ENCODE results near the gene FAM98C.

Gene FAM98C

GRCh38 chr19:38370299-38370698 is 32.6 kb upstream of the FAM98C start:
- TF ChIP-seq CTCF (IDR thresholded peaks at IDR 0.05; ENCODE audit: low read depth, low read length) = no peak
- DNase-seq (ENCODE audit: low read depth in 2 of 2) = no peak
- no peak overlapping the region for H3K4me3 ChIP-seq (replicated peaks in 1 of 2; ENCODE audit: low read depth in 2 of 2, low read length in 2 of 2)

GRCh38 chr19:38371081-38371480 is 31.8 kb upstream of the FAM98C start:
- no peak for DNase-seq (ENCODE audit: low read depth in 2 of 2)
- H3K4me3 ChIP-seq (replicated peaks in 1 of 2; ENCODE audit: low read depth in 2 of 2, low read length in 2 of 2) = no peak overlapping the region
- TF ChIP-seq CTCF (IDR thresholded peaks at IDR 0.05; ENCODE audit: low read depth, low read length) = no peak

DNA sequence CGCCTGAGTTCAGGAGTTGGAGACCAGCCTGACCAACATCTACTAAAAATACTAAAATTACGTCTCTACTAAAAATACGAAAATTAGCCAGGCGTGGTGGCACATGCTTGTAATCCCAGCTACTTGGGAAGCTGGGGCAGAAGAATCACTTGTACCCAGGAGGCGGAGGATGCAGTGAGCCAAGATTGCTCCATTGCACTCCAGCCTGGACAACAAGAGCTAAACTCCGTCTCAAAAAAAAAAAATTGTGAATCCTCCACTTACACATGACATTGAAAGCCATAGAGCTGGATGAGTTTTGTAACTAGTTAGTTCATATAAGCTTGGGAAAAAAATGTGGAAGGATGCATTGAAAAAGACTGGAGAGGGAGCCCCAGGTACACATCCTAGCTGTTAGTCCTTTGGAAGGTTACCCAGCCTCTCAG is 29.0 kb upstream of the FAM98C start:
- H3K4me3 ChIP-seq (replicated peaks in 1 of 2; ENCODE audit: low read depth in 2 of 2, low read length in 2 of 2) = peak overlapping the region; percentile 39 to 91
- no peak for DNase-seq (ENCODE audit: low read depth in 2 of 2)
- no peak for TF ChIP-seq CTCF (IDR thresholded peaks at IDR 0.05; ENCODE audit: low read depth, low read length)

- DNase-seq (ENCODE audit: low read depth in 2 of 2) = peak; percentile 98 to 99
- no peak for TF ChIP-seq CTCF (IDR thresholded peaks at IDR 0.05; ENCODE audit: low read depth, low read length)
- peak within 1 kb of the TSS; percentile 90 to 91 for H3K4me3 ChIP-seq (replicated peaks in 1 of 2; ENCODE audit: low read depth in 2 of 2, low read length in 2 of 2)
Measured at GRCh38 chr19:38374332-38375097, 28.4 kb upstream of the FAM98C start, which contains the start of gene PSMD8. Gene PSMD8 (plus strand): TSS chr19:38374571. CDS start chr19:38374602, 31 bp downstream.

GRCh38 chr19:38375098-38375493 is 27.8 kb upstream of the FAM98C start:
- H3K4me3 ChIP-seq (replicated peaks in 1 of 2; ENCODE audit: low read depth in 2 of 2, low read length in 2 of 2) = peak overlapping the region; percentile 90 to 91
- no peak for TF ChIP-seq CTCF (IDR thresholded peaks at IDR 0.05; ENCODE audit: low read depth, low read length)
- no peak for DNase-seq (ENCODE audit: low read depth in 2 of 2)

DNA sequence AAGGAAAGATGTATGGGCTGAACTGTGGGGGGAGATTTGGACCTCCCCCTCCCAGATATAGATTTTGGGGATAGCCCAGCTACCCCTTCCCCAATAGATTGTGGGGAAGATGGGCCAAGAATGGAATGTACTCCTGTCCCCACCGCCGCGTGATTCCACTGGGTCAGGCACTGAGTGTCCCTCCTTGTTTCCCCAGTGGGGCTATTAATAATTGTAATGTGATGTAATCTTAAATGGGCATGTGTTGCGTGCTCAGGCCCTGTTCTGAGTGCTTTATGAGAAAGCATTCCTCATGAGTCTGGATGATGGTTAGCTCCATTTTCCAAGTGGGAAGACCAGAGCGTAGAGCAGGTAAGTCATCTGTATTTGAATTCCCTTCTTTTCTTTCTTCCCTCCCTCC is 27.1 kb upstream of the FAM98C start:
- peak overlapping the region; percentile 90 to 91 for H3K4me3 ChIP-seq (replicated peaks in 1 of 2; ENCODE audit: low read depth in 2 of 2, low read length in 2 of 2)
- DNase-seq (ENCODE audit: low read depth in 2 of 2) = peak; percentile 23 to 62
- TF ChIP-seq CTCF (IDR thresholded peaks at IDR 0.05; ENCODE audit: low read depth, low read length) = no peak
